ENCODE measurements around the gene SORCS2. TPM values are rescaled to one million over a fixed set of nuclear protein-coding genes. Genes with fewer than 3 reads are reported as not detected.

Gene SORCS2
- total and polyA plus RNA-seq, 12 donors, result 0.25 to 5.4 (median 2.2) TPM

- H3K9me3 ChIP-seq, result peaks cover 0 to 3% (median 0%) of the 10 kb centered on the region in 11 donors
- no peak overlapping the region for H3K27ac ChIP-seq
- no peak overlapping the region for H3K4me3 ChIP-seq
- no peak for TF ChIP-seq CTCF (IDR thresholded peaks at IDR 0.05)
- ATAC-seq (no peak), DNase-seq (no peak)
- no peaks in the 10 kb centered on the region for H3K36me3 ChIP-seq
- WGBS, 2 donors, result 83 to 88% methylated on average over 8 of the region's 8 CpGs
- peaks cover 0 to 5% (median 0%) of the 10 kb centered on the region in 9 donors for H3K4me1 ChIP-seq
- intact Hi-C loops (cut with DNase I), result no loop called here
- no peaks in the 10 kb centered on the region for H3K27me3 ChIP-seq
These were observed 550.5 kb downstream of the SORCS2 start for GRCh38 chr4:7742807-7743280.

- peak in 7 of 8 donors; percentile 37 to 73 (median 53) for ATAC-seq
- 91 to 92% methylated on average over 16 of the region's 16 CpGs for WGBS, 2 donors
- Histone ChIP-seq H3K9me3 (no peaks in the 10 kb centered on the region), H3K4me3 (no peak overlapping the region), H3K36me3 (no peaks in the 10 kb centered on the region), H3K27ac (peak overlapping the region in 1 of 10 donors; percentile 47), H3K4me1 (peaks cover 0 to 5% (median 0%) of the 10 kb centered on the region in 9 donors), H3K27me3 (no peaks in the 10 kb centered on the region)
- no peak for DNase-seq
- intact Hi-C loops (cut with DNase I), result no loop called here
- TF ChIP-seq CTCF (IDR thresholded peaks at IDR 0.05), result no peak
These were observed 551.9 kb downstream of the SORCS2 start for GRCh38 chr4:7744142-7744804.

- H3K4me3 ChIP-seq, result no peak overlapping the region
- no peak for TF ChIP-seq CTCF (IDR thresholded peaks at IDR 0.05)
- ATAC-seq (no peak), DNase-seq (no peak)
- H3K27me3 ChIP-seq, result no peaks in the 10 kb centered on the region
- WGBS, 2 donors, result 90 to 93% methylated on average over 15 of the region's 15 CpGs
- H3K4me1 ChIP-seq, result peaks cover 0 to 5% (median 0%) of the 10 kb centered on the region in 9 donors
- no peaks in the 10 kb centered on the region for H3K9me3 ChIP-seq
- H3K36me3 ChIP-seq, result no peaks in the 10 kb centered on the region
- intact Hi-C loops (cut with DNase I), result no loop called here
- no peak overlapping the region for H3K27ac ChIP-seq
These were observed 553.1 kb downstream of the SORCS2 start for GRCh38 chr4:7745301-7745885.

GRCh38 chr4:7746351-7747061 is 554.2 kb downstream of the SORCS2 start:
- DNase-seq (no peak), ATAC-seq (no peak)
- H3K27ac ChIP-seq, result no peak overlapping the region
- 94 to 96% methylated on average over 20 of the region's 20 CpGs for WGBS, 2 donors
- intact Hi-C loops (cut with DNase I), result no loop called here
- H3K9me3 ChIP-seq, result no peaks in the 10 kb centered on the region
- H3K4me3 ChIP-seq, result no peak overlapping the region
- no peaks in the 10 kb centered on the region for H3K27me3 ChIP-seq
- peaks cover 0 to 8% (median 0%) of the 10 kb centered on the region in 9 donors for H3K4me1 ChIP-seq
- no peaks in the 10 kb centered on the region for H3K36me3 ChIP-seq
- no peak for TF ChIP-seq CTCF (IDR thresholded peaks at IDR 0.05)
